Stomach (tissue), 4 donors: ENCODE data around the gene OR4S1.

ENCODE experiments used
- CTCF ChIP-seq, 7 experiments: fragments of 450-650 bp in 4 of 7; fragments of 200-600 bp in 3 of 7; sonication (generic) in 3 of 7; IDR thresholded peaks; one replicate each; pipeline ENCODE4 v1.5.1; 2016 to 2019; ENCODE audit warnings: antibody characterized with exemption in 7 of 7, control low read depth in 2 of 7, mild to moderate bottlenecking in 1 of 7
- POLR2A ChIP-seq, 4 donors: fragments of 450-650 bp; IDR thresholded peaks; one replicate each; pipeline ENCODE4 v1.6.1; 2016; ENCODE audit warnings: antibody characterized with exemption in 4 of 4, control low read depth in 2 of 4, mild to moderate bottlenecking in 1 of 4, moderate library complexity in 1 of 4
- POLR2AphosphoS5 ChIP-seq, 3 donors: sonication (generic); formaldehyde crosslinking; IDR thresholded peaks; one replicate each; pipeline ENCODE4 v1.6.1; 2016; ENCODE audit warnings: antibody characterized with exemption in 3 of 3

- TF ChIP-seq POLR2A (IDR thresholded peaks at IDR 0.05) (no peak), CTCF (IDR thresholded peaks at IDR 0.05) (no peak), POLR2AphosphoS5 (IDR thresholded peaks at IDR 0.05) (no peak)
Measured at GRCh38 chr11:48270621-48271020, 35.4 kb upstream of the OR4S1 start.
